ENCODE data around the gene RHBG. TPM values are rescaled to one million over a fixed set of nuclear protein-coding genes. Genes with fewer than 3 reads are reported as not detected.

Gene RHBG
- total RNA-seq, 1 experiment from 2014 or later, result 1.5 TPM

DNA sequence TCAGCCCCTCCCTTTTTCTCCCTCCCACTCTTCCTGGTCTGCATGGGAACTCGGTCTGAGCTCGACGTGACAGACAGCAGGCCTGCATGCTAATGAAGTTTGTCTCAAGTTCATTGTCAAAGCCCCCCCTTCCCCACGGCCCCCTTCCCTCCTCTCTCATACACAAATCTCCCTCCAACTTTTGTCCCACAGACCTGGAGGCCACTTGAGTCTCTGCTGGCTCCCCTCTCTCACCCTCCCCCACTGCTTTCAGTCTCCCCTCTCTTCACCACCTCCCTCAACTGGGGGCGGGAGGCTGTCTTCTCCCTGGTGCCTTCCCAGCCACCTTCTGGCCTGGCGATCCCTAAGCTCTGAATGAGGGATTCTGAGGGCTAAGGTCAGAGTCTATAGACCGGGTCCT lies 61.3 kb downstream of the RHBG start:
- no peak overlapping the region for H3K4ac ChIP-seq (ENCODE audit: low read depth, low read length)
- Mint-ChIP-seq H3K9me3 (peaks cover 2 to 3% of the 10 kb centered on the region in 2 experiments; a peak in 3 of 5 replicates), H3K4me1 (peaks cover 47 to 53% of the 10 kb centered on the region in 2 experiments), H3K27me3 (ENCODE audit: low read depth) (peaks cover 100% of the 10 kb centered on the region), H3K27ac (no peak overlapping the region), H3K36me3 (ENCODE audit: insufficient read depth in 1 of 3, low read depth in 3 of 3) (peaks cover 0 to 1% (median 0%) of the 10 kb centered on the region in 3 experiments; a peak in 1 of 7 replicates), H3K4me3 (peak overlapping the region; percentile 7 to 72; a peak in 3 of 5 replicates)
- H2BK15ac ChIP-seq (ENCODE audit: low read depth, low read length), result no peak overlapping the region
- H4K5ac ChIP-seq (ENCODE audit: insufficient read length, low read depth, low read length), result no peak overlapping the region
- peaks cover 7% of the 10 kb centered on the region; the same call in 1 of the 2 replicates for H3K4me1 ChIP-seq (ENCODE audit: insufficient read depth, low read length)
- no peak overlapping the region for H2BK120ac ChIP-seq (ENCODE audit: low read depth, low read length, poor library complexity, severe bottlenecking)
- H4K20me1 ChIP-seq (ENCODE audit: control insufficient read depth, insufficient read depth, insufficient read length), result no peaks in the 10 kb centered on the region
- no CpG with 5 or more reads among the region's 7 CpGs for WGBS (ENCODE audit: extremely low coverage, insufficient read length, low lambda C conversion rate)
- no peak overlapping the region for H3K23ac ChIP-seq (ENCODE audit: insufficient read length, low read depth, low read length)
- no peak overlapping the region for H2BK20ac ChIP-seq (ENCODE audit: low read depth, low read length, poor library complexity, severe bottlenecking)
- no peaks in the 10 kb centered on the region for H3K9me3 ChIP-seq (ENCODE audit: control insufficient read depth, low read depth, low read length)
- peaks cover 70% of the 10 kb centered on the region for H3K27me3 ChIP-seq (ENCODE audit: insufficient read depth, low read length)
- H4K8ac ChIP-seq (replicated peaks; ENCODE audit: insufficient read length, low read depth, low read length), result no peak overlapping the region
- no peak overlapping the region for H2AFZ ChIP-seq (ENCODE audit: low read length)
- H2AK5ac ChIP-seq (ENCODE audit: insufficient read length, low read length), result no peak overlapping the region
- no peak overlapping the region for H2BK5ac ChIP-seq (ENCODE audit: insufficient read length, low read length)
- no peaks in the 10 kb centered on the region for H3K79me2 ChIP-seq (ENCODE audit: insufficient read depth, low read length)
- no peak overlapping the region for H3K14ac ChIP-seq (ENCODE audit: insufficient read depth, low read length)
- peaks cover 4% of the 10 kb centered on the region for H3K23me2 ChIP-seq (ENCODE audit: insufficient read length, low read depth, low read length, poor library complexity, severe bottlenecking)
- no peak overlapping the region for H3K56ac ChIP-seq (ENCODE audit: insufficient read length, low read depth, low read length)
- no peak overlapping the region for H3K27ac ChIP-seq (ENCODE audit: insufficient read length, low read depth, low read length)
- H4K91ac ChIP-seq (ENCODE audit: insufficient read length, low read depth, low read length), result no peak overlapping the region
- H3T11ph ChIP-seq (ENCODE audit: low read length), result no peak overlapping the region
- H3K9ac ChIP-seq (ENCODE audit: extremely low read depth, insufficient read length, low read length), result no peak overlapping the region
- H3K4me2 ChIP-seq (ENCODE audit: insufficient read depth, insufficient read length, low read length), result peak overlapping the region; percentile 33
- H2BK12ac ChIP-seq (ENCODE audit: insufficient read length, low read depth, low read length), result no peak overlapping the region
- peak; percentile 73 for DNase-seq
- TF ChIP-seq, protein P1, sequence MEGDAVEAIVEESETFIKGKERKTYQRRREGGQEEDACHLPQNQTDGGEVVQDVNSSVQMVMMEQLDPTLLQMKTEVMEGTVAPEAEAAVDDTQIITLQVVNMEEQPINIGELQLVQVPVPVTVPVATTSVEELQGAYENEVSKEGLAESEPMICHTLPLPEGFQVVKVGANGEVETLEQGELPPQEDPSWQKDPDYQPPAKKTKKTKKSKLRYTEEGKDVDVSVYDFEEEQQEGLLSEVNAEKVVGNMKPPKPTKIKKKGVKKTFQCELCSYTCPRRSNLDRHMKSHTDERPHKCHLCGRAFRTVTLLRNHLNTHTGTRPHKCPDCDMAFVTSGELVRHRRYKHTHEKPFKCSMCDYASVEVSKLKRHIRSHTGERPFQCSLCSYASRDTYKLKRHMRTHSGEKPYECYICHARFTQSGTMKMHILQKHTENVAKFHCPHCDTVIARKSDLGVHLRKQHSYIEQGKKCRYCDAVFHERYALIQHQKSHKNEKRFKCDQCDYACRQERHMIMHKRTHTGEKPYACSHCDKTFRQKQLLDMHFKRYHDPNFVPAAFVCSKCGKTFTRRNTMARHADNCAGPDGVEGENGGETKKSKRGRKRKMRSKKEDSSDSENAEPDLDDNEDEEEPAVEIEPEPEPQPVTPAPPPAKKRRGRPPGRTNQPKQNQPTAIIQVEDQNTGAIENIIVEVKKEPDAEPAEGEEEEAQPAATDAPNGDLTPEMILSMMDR (conservative IDR thresholded peaks at IDR 0.05), result no peak
- H3K18ac ChIP-seq (ENCODE audit: insufficient read length, low read depth, low read length), result no peak overlapping the region
- H3K79me1 ChIP-seq (ENCODE audit: insufficient read depth, low read depth, low read length, poor library complexity, severe bottlenecking), result no peaks in the 10 kb centered on the region
